Hepatocyte (in vitro differentiated cells): Measurements from ENCODE around the gene NBAS.

Experiments
- EZH2 ChIP-seq: fragments of 200-600 bp; sonication (generic); IDR thresholded peaks from 2 replicates; pipeline ENCODE4 v1.6.1; 2016; ENCODE audit warnings: antibody characterized with exemption, mild to moderate bottlenecking, borderline replicate concordance
- EZH2phosphoT487 ChIP-seq: fragments of 200-600 bp; sonication (generic); IDR thresholded peaks from one replicate; pipeline ENCODE4 v1.6.1; 2018; ENCODE audit warnings: antibody characterized with exemption, mild to moderate bottlenecking, low read depth, moderate library complexity; ENCODE audit not compliant: unreplicated experiment, severe bottlenecking
- TF ChIP-seq, protein P1 (sequence below): fragments of 200-600 bp; sonication (generic); IDR thresholded peaks from 2 replicates; pipeline ENCODE4 v1.5.1; 2016; ENCODE audit warnings: antibody characterized with exemption, mild to moderate bottlenecking; ENCODE audit not compliant: poor library complexity

DNA sequence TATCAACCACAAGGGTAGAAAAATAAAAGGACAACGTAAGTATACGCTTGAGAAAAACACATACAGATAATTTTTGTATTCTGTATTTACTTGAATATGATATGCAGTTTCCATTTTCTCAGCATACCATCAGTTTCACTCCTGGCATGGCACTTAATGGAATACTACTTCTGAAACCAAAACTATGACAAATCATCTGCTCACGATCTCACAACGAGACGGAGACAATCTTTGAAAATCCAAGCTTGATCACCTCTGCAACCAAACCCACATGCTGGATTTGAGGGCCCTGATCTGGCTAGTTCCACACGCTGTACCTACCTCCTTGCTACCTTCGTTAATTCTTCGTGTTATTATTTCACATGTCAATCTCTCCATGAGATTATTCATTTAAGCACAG is 387.6 kb downstream of the NBAS start:
- TF ChIP-seq, protein P1, sequence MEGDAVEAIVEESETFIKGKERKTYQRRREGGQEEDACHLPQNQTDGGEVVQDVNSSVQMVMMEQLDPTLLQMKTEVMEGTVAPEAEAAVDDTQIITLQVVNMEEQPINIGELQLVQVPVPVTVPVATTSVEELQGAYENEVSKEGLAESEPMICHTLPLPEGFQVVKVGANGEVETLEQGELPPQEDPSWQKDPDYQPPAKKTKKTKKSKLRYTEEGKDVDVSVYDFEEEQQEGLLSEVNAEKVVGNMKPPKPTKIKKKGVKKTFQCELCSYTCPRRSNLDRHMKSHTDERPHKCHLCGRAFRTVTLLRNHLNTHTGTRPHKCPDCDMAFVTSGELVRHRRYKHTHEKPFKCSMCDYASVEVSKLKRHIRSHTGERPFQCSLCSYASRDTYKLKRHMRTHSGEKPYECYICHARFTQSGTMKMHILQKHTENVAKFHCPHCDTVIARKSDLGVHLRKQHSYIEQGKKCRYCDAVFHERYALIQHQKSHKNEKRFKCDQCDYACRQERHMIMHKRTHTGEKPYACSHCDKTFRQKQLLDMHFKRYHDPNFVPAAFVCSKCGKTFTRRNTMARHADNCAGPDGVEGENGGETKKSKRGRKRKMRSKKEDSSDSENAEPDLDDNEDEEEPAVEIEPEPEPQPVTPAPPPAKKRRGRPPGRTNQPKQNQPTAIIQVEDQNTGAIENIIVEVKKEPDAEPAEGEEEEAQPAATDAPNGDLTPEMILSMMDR, result no peak
- TF ChIP-seq EZH2 (no peak), EZH2phosphoT487 (no peak)
